DMS79 (cell line): ENCODE measurements around the gene SPRN.
A peak's percentile ranks its signal among the peaks of the same experiment; 100 is the strongest.
"Not testable (repeated sequence)": the region's sequence is repeated elsewhere in the genome, so short reads cannot be mapped to it uniquely, and the experiment has no call there.

ENCODE experiments used
- DNase-seq: peaks from one replicate; lab custom pipeline; 2025; lab: John Stamatoyannopoulos, UW

Gene SPRN

GRCh38 chr10:133439517-133440461, 15.4 kb upstream of the SPRN start:
- DNase-seq, result no peak

- DNase-seq, result no peak
Measured at GRCh38 chr10:133438711-133439273, 14.4 kb upstream of the SPRN start.

- DNase-seq, result not testable (repeated sequence)
Measured at GRCh38 chr10:133432789-133433188, 8.4 kb upstream of the SPRN start.

- DNase-seq, result not testable (repeated sequence)
Measured at GRCh38 chr10:133431888-133432613, 7.6 kb upstream of the SPRN start.

DNA sequence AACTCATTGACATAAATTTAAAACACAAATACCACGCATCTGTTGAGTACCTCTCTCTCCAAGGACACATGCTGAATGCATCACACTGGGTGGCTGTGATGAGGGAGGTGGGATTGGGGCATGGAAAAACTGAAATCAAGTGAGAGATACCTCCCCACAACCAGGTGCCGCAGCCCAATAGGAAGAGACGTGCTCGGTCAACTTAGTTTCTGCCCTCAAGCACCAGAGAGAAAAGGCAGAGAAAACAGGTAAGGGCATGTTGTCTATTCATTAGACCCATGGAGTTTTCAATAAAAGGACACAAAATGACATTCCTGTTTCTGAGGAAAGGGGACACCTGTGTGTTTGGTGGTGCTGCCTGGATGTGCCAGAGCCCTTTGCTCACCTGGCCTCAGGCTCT, 5.1 kb upstream of the SPRN start:
- DNase-seq, result not testable (repeated sequence)

DNA sequence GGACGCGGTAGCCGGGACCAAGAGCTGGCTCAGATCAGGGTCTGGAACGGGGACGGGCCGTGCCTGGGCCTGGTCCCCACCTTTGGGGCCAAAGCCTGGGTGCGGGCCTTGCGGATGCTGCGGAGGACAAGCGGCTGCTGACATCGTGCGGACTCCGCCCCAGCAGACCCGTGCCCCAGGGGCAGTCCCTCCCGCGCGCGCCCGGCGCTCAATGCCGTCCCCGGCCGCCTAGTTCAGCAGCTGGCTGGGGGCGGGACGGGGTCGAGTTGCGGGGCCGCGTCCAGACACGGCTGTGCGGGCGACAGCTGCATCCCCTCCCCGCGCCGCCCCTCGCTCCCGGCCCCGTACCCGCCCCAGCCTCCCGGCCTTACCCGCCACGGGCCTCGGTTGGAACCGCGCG, 323 bp downstream of the SPRN start:
- not testable (repeated sequence) for DNase-seq

- DNase-seq, result peak; percentile 3
Measured at GRCh38 chr10:133422807-133423771, 1.3 kb downstream of the SPRN start.

GRCh38 chr10:133422223-133422806, 2.1 kb downstream of the SPRN start:
- no peak for DNase-seq

GRCh38 chr10:133421336-133422222, 2.8 kb downstream of the SPRN start:
- DNase-seq, result no peak

DNA sequence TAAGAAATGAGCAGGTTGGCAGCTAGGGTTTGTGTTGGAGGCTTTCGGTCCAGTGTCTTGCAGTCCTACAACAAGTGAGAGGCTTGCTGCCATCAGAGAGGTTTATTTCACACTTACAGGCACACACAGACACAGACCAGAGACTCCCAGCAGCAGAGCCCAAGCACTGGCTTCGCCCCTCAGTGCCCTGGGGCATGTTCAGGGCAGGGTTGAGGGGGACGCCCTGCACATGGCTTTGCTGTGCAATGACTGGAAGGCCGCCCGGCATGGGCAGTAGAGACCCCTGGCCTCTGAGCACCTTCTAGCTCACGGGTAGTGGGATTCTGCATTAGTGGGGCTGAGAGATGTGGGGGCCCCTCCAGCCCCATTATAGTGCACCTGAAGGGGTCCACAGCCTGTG, 3.8 kb downstream of the SPRN start:
- DNase-seq, result no peak

DNA sequence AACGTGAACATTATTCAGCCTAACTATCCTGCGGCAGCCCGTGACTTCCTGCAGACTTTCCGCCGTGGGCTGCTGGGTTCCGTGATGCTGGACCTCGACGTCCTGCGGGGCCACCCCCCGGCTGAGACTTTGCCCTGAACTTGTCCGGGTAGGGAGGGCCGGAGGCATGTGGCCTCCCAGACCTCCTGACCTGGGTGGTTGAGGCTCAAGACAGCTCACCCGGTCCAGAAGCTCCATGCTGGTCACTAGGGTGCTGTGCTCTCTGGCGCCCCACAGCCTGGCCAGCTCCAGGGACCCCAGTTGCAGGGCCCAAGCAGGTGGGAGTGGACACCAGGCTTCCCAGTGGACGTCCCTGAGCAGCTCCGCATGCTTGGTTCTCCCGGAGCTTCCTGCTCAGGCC, 4.4 kb downstream of the SPRN start:
- DNase-seq, result no peak

GRCh38 chr10:133419211-133419950, 5.0 kb downstream of the SPRN start:
- no peak for DNase-seq

DNA sequence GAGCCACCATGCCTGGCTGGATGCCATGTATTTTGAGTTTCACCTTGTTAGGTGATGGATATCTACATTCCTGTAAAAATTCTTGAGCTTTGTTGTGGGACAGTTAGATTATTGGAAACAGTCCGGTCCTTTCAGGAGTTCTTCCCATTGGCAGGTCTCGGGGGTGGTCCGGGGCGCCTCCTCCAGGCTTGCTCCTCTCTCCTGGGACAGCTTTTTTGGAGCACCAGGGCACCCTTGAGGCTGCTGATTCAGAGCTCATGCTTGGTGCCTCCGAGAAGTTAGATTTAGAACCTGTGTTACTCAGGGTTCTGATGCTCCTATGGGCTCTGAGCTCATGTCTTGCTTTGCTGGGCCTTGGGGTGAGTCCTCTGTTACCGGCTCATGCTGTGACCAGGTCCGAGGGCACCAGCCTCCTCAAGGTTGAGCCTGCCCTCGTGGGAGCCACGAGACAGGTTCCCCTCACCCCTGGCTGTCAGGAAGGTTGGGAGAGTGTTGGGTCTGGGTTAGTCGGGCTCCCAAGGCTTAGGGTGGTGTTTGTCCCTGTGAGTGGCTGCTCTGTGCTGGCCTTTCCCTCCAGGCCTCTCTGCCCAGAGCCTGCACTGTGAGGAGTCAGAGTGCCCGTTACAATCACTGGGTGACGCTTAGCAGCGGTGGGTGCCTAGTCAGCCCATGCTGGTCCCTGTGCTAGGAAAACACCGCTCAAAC, 6.0 kb downstream of the SPRN start:
- no peak for DNase-seq

DNA sequence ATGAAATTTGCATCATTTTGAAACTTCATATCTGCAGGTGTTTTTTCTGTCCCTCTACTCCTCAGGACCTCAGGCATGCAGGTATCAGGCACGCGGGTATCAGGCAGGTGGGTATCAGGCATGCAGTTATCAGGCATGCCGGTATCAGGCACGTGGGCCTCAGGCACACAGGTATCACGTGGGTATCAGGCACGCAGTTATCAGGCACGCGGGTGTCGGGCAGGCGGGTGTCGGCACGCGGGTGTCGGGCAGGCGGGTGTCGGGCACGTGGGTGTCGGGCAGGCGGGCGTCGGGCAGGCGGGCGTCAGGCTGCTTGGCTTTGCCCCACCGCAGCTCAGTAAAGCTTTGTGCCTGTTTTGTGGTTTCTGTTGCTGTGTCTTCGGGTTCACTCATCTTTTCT, 8.7 kb downstream of the SPRN start:
- DNase-seq, result no peak

DNA sequence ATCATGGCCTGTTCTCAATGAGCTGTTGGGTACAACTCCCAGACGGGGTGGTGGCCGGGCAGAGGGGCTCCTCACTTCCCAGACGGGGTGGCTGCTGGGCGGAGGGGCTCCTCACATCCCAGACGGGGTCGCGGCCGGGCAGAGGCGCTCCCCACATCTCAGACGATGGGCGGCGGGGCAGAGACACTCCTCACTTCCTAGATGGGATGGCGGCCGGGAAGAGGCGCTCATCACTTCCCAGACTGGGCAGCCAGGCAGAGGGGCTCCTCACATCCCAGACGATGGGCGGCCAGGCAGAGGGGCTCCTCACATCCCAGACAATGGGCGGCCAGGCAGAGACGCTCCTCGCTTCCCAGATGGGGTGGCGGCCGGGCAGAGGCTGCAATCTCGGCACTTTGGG, 10.0 kb downstream of the SPRN start:
- DNase-seq, result not testable (repeated sequence)

- DNase-seq, result no peak
Measured at GRCh38 chr10:133412381-133412711, 12.1 kb downstream of the SPRN start.

DNA sequence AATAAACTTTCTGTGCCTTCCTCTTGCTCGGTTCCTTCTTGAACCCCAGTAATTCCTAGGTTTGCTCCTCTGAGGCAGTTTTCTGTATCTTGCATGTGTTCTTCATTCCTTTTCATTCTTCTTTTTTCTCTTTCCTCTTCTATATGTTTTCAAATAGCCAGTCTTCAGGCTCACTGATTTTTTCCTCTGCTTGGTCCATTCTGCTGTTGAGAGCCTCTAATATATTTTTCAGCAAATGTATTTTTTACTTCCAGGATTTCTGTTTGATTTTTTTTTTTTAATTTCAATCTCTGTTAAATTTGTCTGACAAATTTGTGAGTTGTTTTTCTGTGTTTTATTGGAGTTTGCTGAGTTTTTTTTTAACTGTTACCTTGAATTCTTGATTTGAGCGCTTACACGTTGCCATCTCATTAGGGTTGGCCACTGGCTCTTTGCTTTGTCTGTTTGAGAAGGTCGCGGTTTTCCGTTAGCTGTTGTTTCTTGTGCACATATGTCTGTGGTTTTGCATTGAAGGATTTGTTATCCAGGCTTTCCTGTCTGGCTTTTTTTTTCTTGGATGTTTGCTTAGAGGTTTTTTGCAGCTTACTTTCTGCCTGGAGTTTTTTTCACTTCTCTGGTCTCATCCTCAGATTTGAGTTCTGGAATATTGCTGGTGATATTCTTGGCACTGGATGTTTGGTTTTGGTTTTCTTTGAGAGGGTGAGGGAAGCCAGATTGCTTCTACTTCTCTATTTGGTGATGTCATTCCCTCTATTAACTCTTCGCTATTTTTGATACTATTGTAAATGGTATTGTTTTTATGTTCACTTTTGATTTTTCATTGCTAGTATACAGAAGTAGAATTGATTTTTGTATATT, 12.7 kb downstream of the SPRN start:
- no peak for DNase-seq
